ENCODE data around the gene ZAP70.

The ZAP70 gene

GRCh38 chr2:97717613-97717995, 4.2 kb downstream of the ZAP70 start:
- no peak for DNase-seq (ENCODE audit: low read depth)

DNA sequence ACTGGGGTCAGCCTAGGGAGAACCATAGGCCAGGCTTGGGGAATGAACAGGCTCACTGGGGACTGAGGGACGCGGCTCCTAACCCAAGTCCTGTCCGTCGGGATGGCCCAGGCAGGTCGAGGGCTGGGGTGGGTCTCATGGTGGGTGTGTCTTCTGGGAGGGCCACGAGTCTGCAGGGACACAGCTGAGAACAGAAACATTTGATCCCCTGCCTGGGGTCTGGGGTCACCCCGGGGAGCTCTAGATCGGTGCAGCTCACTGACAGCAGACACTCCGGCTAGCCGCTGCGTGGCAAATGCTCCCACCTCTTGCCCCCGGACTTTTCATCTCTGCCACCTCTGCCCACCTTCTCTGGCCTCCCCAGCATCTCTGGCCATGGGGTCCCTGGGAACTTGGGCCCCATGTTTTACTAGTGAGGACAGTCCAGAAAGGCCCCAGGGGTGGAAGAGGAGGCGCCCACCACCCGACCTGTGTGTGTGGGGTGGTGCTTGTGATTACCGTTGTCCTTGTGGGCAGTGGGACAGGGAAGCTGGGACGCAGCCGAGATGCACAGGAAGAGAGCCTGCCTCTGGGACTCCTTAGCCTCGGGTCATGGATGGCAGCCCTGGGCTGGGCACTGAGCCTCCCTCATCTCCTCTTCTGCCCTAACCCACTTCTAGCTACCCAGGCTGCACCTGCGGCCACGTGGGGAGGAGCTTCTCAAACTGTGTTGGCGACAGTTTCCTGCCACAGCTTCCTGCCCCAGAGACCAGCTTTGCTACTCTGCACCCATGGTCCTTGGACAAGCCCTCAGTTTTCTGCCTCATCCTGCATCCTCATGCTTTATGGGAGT, 4.9 kb downstream of the ZAP70 start:
- peak; percentile 60 for DNase-seq (ENCODE audit: low read depth)

DNA sequence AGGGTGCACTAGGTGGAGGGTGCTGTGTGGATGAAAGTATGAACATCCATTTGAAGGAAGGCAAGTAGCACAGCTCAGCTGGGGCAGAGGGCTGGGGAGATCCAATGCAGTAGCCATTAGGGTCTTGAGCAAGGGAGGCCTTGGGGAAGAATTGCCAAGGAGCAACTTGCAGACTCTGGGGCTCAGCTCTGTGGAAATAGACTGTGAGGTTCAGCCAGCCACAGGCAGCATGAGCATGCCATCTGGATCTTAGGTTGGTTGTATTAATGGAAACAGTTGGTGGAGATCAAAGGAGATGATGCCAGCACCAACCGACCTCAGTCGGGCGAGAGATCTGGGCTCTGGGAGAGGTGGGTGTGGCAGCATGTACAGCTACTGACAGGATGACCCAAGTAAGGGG, 5.6 kb downstream of the ZAP70 start:
- DNase-seq (ENCODE audit: low read depth) = no peak

DNA sequence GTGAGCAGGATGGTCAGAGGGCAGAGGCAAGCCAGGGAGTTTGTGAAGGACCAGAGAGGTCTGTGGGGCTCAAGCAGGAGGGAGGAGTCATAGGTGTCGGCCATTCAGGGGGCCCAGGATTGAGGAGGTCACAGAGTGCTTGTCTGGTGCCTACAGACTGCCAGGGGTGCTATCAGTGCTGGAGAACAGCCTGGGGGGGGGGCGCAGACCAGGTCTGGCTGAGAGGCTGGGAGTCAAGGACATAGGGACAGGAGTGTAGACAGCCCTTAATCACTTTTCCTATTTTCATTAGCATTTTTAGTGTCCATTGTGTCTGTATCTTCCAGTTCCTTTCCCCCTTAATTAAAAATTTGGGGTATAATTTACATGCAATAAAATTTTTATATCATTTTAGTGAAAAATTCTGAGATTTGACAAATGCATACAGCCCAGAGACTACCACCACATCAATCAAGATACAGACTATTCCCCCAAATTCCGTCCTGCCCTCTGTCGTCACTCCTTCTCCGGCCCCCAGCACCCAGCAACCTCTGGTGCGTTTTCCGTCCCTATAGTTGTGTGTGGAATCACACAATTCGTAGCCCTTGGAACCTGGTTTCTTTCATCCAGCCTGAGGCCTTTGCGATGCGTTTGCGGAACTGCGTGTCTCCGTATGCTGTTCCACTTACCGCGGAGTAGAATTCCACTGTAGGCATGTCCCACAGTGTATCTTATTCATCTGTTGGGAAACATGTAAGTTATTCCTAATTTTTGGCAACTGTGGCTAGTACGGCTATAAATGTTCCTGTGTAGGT, 6.2 kb downstream of the ZAP70 start:
- no peak for DNase-seq (ENCODE audit: low read depth)

- no peak for DNase-seq (ENCODE audit: low read depth)
These were observed 7.4 kb downstream of the ZAP70 start for GRCh38 chr2:97720746-97721145.

GRCh38 chr2:97722227-97722626, 8.9 kb downstream of the ZAP70 start:
- no peak for DNase-seq (ENCODE audit: low read depth)

DNA sequence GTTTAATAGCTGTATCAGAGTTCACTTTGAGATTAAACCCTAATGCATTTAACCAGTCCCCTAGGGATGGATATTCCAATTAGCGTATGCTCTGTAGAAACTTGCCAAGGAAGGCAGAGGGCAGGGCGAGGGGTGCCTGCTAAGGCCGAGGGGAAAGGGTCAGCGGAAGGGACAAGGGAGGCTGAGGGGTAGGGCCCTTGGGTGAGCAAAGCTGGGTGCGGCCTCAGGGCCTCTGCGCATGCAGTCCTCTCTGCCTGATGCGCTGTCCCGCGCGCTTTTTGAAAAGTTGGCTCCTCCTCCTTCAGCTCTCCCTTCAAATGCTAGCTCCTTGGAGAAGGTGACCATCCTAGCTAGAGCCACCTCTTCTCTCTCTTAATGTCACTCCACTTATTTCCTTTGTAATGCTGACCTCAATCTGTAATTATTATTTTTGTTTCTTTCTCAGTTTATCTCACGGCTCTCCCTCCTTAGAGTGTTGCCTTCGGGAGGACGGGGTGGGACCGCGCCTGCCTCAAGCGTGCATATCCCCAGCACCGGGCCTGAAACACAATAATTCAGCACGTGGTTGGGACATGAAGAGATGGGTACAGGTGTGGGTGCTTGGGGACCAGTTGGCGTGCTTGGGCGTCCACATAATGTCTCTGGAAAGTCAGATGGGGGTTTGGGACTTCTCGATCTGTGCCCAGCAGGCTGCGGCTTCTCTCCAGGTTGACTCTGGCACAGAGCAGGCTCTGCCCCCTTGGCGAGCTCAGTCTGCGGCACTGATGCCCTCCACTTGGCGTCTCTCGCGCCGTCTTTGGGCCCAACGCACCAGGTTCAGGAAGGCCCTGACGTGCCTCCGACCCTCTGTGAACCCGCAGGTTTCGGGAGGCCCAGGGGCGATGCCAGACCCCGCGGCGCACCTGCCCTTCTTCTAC, 10.0 kb downstream of the ZAP70 start:
- no peak for DNase-seq (ENCODE audit: low read depth)

DNA sequence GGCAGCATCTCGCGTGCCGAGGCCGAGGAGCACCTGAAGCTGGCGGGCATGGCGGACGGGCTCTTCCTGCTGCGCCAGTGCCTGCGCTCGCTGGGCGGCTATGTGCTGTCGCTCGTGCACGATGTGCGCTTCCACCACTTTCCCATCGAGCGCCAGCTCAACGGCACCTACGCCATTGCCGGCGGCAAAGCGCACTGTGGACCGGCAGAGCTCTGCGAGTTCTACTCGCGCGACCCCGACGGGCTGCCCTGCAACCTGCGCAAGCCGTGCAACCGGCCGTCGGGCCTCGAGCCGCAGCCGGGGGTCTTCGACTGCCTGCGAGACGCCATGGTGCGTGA, 10.7 kb downstream of the ZAP70 start:
- DNase-seq (ENCODE audit: low read depth) = no peak

DNA sequence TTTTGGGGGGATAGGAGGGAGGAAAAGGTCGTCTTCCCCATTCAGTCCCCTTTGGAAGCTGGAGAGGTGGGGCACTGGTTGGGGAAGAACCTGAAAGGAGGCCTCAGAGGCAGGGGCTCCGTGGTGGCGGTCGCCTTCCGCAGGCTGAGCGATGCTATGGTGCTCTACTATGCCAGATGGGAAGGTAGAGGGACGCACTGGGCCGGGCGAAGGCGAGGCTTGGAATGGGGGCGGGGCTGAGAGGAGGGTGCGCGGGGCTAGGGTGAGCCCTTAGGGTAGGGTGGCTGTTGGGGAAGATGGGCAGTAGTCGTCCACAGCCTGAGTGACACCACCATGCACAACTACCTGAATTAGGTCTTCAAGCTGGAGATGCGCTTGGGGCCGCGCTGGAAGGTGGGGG, 11.1 kb downstream of the ZAP70 start:
- DNase-seq (ENCODE audit: low read depth) = no peak

GRCh38 chr2:97724946-97725688, 11.7 kb downstream of the ZAP70 start:
- DNase-seq (ENCODE audit: low read depth) = no peak

DNA sequence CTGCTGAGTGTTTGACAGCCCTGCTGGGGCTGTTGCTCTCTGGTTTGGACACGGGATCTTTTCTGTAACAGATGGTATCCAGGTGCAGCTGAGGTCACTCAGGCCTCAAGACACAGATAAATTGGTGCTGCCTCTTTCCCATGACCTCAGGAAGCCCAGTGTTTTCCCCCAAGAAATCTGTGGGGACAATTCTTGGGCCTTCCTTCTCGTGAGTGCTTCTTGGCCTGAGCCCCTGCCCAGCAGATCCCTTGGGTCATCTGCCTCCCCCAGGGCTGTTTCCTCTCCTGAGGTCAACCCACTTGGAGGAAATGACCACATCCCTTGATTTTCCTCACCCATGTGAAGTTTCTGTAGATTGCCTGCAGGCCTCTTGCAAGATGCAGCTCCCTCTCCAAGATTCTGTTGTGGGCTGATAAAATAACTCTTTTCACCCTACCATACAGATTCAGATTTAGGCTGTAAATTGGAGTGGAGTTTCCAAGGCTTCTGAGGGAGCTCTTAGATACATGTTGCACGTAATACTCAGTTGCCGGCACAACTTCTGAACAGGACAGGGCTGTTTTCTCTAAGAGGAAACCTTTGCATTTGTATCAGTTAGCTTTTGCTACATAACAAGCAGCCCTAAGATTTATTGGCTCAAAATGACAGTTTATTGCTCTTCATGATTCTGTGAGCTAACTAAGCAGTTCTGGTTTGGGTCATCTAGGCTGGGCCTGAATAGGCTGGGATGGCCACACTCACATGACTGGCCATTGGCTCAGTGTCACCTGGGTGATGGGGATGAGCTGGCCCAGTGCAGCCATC, 13.1 kb downstream of the ZAP70 start:
- DNase-seq (ENCODE audit: low read depth) = no peak

- no peak for DNase-seq (ENCODE audit: low read depth)
These were observed 13.9 kb downstream of the ZAP70 start for GRCh38 chr2:97727296-97727695.

DNA sequence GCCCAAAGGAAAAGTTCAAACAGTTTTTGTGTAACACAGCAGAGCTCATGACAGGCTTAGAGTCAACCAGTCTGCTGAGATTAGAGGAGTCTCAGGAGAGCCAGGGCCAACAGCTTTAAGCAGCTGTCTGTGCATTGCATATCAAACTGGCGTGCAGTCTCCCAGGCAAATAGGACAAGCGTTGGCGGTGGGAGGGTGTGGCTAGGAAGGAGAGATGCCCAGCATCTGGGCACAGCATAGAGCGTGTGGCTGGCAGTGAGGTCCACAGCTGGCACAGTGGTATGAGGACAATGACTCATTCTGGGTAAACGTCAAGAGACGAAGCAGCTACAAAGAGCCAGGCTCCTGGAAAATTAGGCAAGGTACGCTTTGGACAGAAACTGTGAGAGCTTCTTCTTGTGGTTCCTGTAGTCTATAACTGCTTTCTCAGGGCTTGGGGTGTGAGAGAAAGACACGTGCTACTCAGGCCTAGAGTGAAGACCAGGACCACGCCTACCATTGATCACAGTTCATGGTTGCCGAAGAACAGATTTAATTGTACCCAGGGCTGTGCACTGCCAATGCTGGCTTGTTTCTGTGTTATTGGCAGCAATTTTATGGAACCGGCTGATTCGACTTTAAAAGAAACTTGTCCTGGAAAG, 14.8 kb downstream of the ZAP70 start:
- no peak for DNase-seq (ENCODE audit: low read depth)

GRCh38 chr2:97730245-97730644, 16.9 kb downstream of the ZAP70 start:
- no peak for DNase-seq (ENCODE audit: low read depth)

- no peak for DNase-seq (ENCODE audit: low read depth)
These were observed 18.1 kb downstream of the ZAP70 start for GRCh38 chr2:97731274-97732020.

GRCh38 chr2:97732436-97733340, 19.3 kb downstream of the ZAP70 start:
- no peak for DNase-seq (ENCODE audit: low read depth)

- DNase-seq (ENCODE audit: low read depth) = no peak
These were observed 20.1 kb downstream of the ZAP70 start for GRCh38 chr2:97733341-97734035.

Data from stimulated activated CD8-positive, alpha-beta memory T cell treated with anti-CD3 and anti-CD28 coated beads, Interleukin-12 subunit alpha, Interleukin-12 subunit beta, amount 100 ng/mL, for 1 hour (primary cell).